ENCODE results near the gene AACS.
"Not testable (repeated sequence)": the region's sequence is repeated elsewhere in the genome, so short reads cannot be mapped to it uniquely, and the experiment has no call there.

AACS gene

DNA sequence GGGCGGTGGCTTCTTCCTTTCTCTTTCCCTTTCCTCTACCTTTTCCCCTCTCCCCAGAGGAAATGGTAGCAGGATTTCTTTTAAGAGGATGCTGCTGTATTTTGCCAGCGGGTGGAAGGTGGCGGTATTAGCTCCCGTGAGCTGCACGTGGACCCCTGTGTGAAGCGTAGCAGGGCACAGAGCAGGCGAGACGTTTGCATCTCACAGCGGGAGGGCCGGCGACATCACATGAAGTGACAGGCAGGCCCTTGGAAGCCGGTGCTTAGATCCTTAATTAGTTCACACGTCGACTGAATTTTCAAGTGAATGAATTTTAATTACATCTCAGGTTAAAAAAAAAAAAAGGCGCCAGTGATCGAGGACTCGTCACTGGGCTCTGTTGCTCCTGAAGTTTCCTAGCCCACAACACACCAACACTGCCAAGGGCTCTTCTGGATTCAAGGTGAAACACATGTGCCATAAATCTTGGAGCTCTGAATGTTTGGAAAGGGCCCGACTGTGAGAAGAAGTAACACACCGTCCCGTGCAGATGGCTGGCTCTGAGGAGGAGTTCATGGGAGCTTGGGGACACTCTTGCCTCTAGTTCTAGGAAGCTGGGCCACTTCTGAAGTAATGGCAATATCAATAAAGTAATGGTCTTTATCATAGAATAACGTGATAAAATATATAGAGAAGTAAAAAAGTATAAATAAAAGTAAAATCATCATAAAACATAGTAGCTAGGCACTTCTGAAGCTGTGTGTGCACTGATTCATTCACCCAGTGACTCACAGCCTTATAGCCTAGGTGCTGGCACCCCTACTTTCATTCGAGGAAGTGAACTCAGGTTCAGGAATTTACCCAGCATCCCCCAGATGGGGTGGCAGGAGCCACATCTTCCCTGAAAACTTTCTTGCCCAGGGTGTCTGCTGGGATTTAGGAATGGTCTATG is 75.3 kb downstream of the AACS start:
- H3K4me3 ChIP-seq (ENCODE audit: low read length): no peak overlapping the region
- no peak for DNase-seq (ENCODE audit: low read depth, low spot score)

GRCh38 chr12:125141210-125141573 is 76.0 kb downstream of the AACS start:
- H3K4me3 ChIP-seq (ENCODE audit: low read length); DNase-seq (ENCODE audit: low read depth, low spot score): not testable (repeated sequence)

DNA sequence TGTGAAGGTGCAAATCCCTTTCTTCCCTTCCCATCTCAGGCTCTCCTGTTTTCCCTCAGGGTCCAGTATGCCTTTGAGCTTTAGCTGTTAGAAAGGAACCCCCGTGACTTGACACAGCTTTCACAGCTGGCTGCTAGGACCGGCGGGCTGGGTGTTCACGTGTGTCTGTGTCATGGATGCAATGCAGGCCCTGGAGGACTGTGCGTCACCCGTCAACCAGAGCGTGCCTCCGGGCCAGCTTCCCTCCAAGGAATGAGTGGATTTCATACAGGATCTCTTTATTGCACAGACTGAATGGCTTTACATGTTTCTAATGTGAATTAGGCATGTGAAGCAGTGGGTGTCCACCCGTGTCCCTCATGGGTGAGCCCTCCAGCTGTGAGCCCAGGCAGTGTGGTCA is 77.4 kb downstream of the AACS start:
- no peak for DNase-seq (ENCODE audit: low read depth, low spot score)
- no peak overlapping the region for H3K4me3 ChIP-seq (ENCODE audit: low read length)

DNA sequence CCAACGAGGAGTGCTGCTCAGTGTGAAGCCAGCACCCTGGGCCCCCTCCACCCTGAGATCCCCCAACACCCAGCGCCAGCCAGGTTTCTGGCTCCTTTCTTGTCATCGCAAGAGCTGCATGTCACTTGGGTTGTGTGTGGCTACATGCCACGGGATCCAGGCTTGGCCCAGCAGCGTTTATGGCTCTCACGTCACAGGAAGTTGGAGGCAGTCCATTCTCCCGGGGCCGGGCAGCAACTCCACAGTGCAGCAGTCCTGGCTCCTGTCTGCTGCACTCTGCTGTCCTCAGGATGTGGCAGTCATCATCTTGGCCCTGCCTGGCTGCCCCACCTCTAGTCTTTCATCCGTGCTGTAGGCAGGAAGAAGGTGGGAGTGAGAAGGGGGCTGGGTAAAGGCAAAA is 78.3 kb downstream of the AACS start:
- no peak overlapping the region for H3K4me3 ChIP-seq (ENCODE audit: low read length)
- no peak for DNase-seq (ENCODE audit: low read depth, low spot score)

DNA sequence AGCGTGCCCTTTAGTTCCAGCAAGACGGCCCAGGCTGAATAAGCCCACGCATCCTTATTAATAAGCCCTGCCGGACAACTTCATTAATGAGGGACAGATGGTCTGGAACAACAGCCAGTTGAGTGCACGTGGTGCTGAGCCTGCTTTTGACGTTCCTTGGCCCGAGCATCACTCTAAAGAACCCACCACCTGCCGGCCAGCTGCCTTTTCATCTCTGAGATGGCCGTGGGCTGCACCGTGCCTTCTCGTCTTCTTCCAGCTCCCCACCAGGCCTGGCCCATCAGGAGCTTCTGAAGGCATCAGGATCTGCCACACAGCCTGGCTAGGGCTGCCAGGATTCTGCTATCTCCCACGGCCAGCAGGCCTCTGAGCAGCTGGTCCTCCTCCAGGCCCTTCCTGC is 80.0 kb downstream of the AACS start:
- no peak for DNase-seq (ENCODE audit: low read depth, low spot score)
- no peak overlapping the region for H3K4me3 ChIP-seq (ENCODE audit: low read length)

DNA sequence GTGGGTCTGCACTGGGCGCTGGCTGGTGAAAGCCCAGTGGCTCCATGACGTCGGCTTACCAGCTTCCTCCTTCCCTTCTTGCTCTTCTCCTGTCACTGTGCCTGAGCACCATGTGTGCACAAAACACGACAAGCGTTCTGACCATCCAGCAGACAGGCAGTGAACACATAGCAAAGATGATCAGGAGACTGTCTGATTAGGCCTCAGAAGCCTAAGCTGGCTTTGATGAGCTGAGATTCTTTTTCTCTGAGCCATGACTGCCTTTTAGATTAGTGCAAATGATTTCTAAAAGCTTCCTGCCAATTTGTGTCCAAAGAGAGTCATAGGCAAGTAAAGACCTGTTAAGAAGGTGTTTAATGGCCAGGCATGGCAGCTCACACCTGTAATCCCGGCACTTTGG is 83.1 kb downstream of the AACS start:
- no peak overlapping the region for H3K4me3 ChIP-seq (ENCODE audit: low read length)
- no peak for DNase-seq (ENCODE audit: low read depth, low spot score)

DNA sequence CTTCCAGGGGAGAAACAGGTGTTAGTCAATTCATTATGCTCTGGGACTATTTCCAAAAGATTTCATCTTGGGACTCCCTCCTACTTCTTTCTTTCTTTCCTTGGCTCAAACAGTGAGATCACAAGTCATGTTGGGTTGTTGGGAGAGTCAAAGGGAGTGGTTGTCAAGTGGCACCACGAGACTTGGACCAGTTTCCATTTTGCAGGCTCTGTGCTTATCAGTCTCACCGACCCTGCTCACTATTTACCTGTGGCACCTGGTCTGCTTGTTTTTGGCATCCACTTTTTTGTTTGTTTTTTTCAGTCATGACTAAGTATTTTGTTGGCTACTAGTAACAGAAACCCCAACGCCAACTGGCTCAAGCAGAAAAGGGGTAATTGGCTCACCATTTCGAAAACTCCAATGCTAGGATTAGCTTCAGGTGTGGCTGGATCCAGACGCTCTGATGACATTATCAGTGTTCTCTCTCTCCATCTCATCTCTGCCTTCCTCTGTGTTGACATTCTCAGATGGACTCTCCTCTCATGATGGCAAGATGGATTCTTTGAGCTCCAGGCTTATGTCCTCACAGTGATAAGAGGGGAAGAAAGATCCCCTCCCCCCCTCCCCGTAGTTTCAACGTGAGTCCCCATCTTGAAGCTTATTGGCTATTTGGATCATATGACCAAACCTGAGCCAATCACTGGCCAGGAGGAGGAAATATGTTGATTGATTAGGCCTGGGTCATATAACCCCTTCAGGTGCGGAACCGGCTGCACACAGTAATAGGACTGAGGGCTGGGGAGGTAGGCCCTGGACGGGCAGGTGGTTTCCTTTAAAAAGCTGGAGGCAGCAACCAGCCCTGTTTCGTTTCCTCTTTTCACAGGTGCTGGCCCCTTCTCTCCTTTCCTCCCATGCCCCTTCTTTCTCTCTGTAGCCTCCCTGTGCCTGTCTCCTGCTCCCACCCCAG is 84.2 kb downstream of the AACS start:
- no peak for DNase-seq (ENCODE audit: low read depth, low spot score)
- no peak overlapping the region for H3K4me3 ChIP-seq (ENCODE audit: low read length)

DNA sequence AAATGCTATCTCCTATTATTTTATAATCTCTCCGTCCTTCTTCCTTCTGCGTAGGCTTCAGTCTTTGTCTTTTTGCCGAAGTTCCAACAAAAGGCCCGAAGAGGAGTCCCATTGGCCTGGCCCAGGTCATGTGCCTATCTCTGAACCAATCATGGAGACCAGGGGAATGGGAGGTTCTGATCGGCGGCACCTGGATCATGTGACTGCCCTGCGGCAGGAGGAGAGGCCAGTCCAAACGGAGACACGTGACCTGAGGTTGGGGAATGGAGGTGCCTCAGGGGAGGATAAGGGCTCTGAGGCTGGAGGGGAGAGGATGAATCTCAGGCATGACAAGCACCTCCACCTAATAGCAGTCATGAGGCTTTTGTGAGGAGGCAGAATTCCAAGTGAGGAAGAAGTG is 86.0 kb downstream of the AACS start:
- DNase-seq (ENCODE audit: low read depth, low spot score): no peak

GRCh38 chr12:125152463-125152862 is 87.2 kb downstream of the AACS start:
- DNase-seq (ENCODE audit: low read depth, low spot score): no peak

More for the DNA sequence above, 86.0 kb downstream of the AACS start:
- H3K4me3 ChIP-seq (ENCODE audit: low read length): no peak overlapping the region

DNA sequence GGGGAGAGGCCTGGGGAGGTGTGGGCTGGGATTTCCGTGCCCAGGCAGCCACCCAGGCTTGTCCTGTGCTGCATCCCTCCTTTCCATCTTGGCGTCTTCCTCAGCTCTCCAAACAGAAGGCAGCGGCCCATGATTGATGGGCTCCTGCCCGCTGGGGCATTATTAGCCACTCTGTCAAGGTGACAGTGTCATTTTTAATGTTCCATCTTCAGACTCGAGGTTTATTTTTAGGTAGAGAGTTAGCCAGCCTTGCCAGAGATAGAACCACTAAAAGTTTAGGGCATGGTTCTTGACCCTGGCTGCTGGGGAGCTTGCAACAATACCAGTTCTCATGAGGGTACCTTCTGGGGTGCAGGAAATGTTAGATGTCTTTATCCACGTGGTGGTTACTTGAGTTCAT is 90.1 kb downstream of the AACS start:
- H3K4me3 ChIP-seq (ENCODE audit: low read length): no peak overlapping the region
- no peak for DNase-seq (ENCODE audit: low read depth, low spot score)

More at GRCh38 chr12:125152463-125152862, 87.2 kb downstream of the AACS start:
- H3K4me3 ChIP-seq (ENCODE audit: low read length): no peak overlapping the region

- no peak overlapping the region for H3K4me3 ChIP-seq (ENCODE audit: low read length)
- DNase-seq (ENCODE audit: low read depth, low spot score): no peak
These were observed 91.9 kb downstream of the AACS start for GRCh38 chr12:125157177-125157576.

GRCh38 chr12:125159702-125160101 is 94.5 kb downstream of the AACS start:
- H3K4me3 ChIP-seq (ENCODE audit: low read length): no peak overlapping the region
- DNase-seq (ENCODE audit: low read depth, low spot score): peak; percentile 27

- H3K4me3 ChIP-seq (ENCODE audit: low read length): no peak overlapping the region
- DNase-seq (ENCODE audit: low read depth, low spot score): no peak
These were observed 95.2 kb downstream of the AACS start for GRCh38 chr12:125160281-125160955.

DNA sequence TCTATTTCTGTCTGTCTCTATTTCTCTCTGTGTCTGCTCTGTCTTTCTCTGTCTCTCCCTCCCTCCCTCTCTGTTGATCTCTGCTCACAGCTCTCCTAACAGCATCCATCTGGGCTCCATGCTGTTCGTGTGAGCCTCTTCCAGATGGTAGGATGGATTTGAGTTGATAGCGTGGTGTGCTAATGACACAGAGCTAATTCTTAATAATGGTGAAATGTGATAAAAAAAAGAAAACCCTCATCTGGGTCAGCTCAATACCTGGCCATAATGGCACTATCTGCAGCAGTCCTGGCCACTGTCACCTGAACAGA is 96.4 kb downstream of the AACS start:
- DNase-seq (ENCODE audit: low read depth, low spot score): no peak

GRCh38 chr12:125162489-125163028 is 97.3 kb downstream of the AACS start:
- DNase-seq (ENCODE audit: low read depth, low spot score): no peak

More for the DNA sequence above, 96.4 kb downstream of the AACS start:
- no peak overlapping the region for H3K4me3 ChIP-seq (ENCODE audit: low read length)

DNA sequence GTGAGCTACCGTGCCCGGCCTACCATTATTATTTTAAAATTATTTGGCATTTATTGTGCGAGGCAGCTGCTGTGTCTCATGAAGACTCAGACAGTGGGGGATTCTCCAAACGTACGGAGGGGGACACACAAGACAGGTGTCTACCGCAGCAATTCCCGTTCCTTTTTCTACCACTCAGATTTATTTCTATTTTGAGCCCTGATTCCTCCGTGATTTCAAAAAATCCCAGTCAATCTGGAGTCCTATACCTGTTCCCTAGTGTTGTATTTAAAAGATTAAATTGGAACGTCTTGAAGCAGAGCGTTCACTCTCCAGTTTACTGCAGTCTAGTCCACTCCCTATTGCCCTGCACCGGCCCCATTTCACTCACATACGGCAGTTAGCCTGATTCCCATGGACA is 97.9 kb downstream of the AACS start:
- no peak for DNase-seq (ENCODE audit: low read depth, low spot score)
- H3K4me3 ChIP-seq (ENCODE audit: low read length): no peak overlapping the region

More at GRCh38 chr12:125162489-125163028, 97.3 kb downstream of the AACS start:
- H3K4me3 ChIP-seq (ENCODE audit: low read length): no peak overlapping the region

GRCh38 chr12:125164541-125164940 is 99.3 kb downstream of the AACS start:
- no peak for DNase-seq (ENCODE audit: low read depth, low spot score)
- no peak overlapping the region for H3K4me3 ChIP-seq (ENCODE audit: low read length)

DNA sequence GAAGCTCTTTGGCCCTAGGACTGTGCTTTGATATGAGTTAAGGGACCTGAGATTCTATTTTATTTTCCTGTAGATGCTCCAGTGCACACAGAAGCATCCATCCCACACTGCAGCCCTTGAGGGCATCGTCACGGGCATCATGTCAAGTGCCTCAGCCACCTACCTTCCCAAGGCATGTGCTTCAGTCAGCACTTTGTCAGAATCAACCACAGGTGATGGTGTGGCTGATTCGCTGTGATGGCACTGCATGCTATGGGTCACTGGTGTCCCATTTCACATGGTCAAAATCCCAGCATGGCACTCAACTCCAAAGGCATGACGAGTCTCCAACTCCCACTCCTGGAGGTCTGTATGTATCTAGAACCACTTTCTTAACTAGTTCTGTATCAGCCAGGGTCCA is 100.8 kb downstream of the AACS start:
- no peak overlapping the region for H3K4me3 ChIP-seq (ENCODE audit: low read length)
- no peak for DNase-seq (ENCODE audit: low read depth, low spot score)

GRCh38 chr12:125167658-125168057 is 102.4 kb downstream of the AACS start:
- DNase-seq (ENCODE audit: low read depth, low spot score): no peak

More at GRCh38 chr12:125167658-125168057, 102.4 kb downstream of the AACS start:
- no peak overlapping the region for H3K4me3 ChIP-seq (ENCODE audit: low read length)
